HFFc6 (cell line): ENCODE results near the gene TCEAL2. TPM values are rescaled to one million over a fixed set of nuclear protein-coding genes. Genes with fewer than 3 reads are reported as not detected.

ENCODE experiments used
- DNase-seq: peaks from one replicate; pipeline ENCODE4 v3.0.0-alpha.2; 2018
- H3K27ac Mint-ChIP-seq: 2 replicates; pipeline ENCODE4 v1.8.0; 2020; ENCODE audit warnings: mild to moderate bottlenecking, mixed read lengths
- H3K27me3 Mint-ChIP-seq: 2 replicates; pipeline ENCODE4 v1.8.0; 2021; ENCODE audit warnings: mild to moderate bottlenecking, moderate library complexity, mixed read lengths; ENCODE audit not compliant: insufficient read depth
- H3K36me3 Mint-ChIP-seq: 2 replicates; pipeline ENCODE4 v1.8.0; 2021; ENCODE audit warnings: low read depth, mixed read lengths
- H3K4me1 Mint-ChIP-seq: 2 replicates; pipeline ENCODE4 v1.8.0; 2020; ENCODE audit warnings: low read depth, mixed read lengths
- H3K4me3 Mint-ChIP-seq: 2 replicates; pipeline ENCODE4 v1.8.0; 2020; ENCODE audit warnings: mild to moderate bottlenecking, moderate library complexity, mixed read lengths
- H3K9me3 Mint-ChIP-seq: 2 replicates; pipeline ENCODE4 v1.8.0; 2020; ENCODE audit warnings: mild to moderate bottlenecking, mixed read lengths
- total RNA-seq, 6 experiments: library from RNA; stranded (reverse); fragmentation: NEBNext Ultra II Directional; extraction: Animal tissue kit (Norgen Biotek cat#: 25700); gene quantifications; 2 replicates in 1 of 6; 3 replicates in 5 of 6; pipeline ENCODE4 v1.2.3, GENCODE V29; 2021
- TF ChIP-seq, protein P1 (sequence below): fragments of 200-600 bp; sonication (generic); IDR thresholded peaks from 2 replicates; pipeline ENCODE4 v1.5.0; 2021; ENCODE audit warnings: antibody characterized with exemption, mild to moderate bottlenecking

The TCEAL2 gene
- total RNA-seq, 6 experiments from 2014 or later: 0.19 TPM; not detected in 5

DNA sequence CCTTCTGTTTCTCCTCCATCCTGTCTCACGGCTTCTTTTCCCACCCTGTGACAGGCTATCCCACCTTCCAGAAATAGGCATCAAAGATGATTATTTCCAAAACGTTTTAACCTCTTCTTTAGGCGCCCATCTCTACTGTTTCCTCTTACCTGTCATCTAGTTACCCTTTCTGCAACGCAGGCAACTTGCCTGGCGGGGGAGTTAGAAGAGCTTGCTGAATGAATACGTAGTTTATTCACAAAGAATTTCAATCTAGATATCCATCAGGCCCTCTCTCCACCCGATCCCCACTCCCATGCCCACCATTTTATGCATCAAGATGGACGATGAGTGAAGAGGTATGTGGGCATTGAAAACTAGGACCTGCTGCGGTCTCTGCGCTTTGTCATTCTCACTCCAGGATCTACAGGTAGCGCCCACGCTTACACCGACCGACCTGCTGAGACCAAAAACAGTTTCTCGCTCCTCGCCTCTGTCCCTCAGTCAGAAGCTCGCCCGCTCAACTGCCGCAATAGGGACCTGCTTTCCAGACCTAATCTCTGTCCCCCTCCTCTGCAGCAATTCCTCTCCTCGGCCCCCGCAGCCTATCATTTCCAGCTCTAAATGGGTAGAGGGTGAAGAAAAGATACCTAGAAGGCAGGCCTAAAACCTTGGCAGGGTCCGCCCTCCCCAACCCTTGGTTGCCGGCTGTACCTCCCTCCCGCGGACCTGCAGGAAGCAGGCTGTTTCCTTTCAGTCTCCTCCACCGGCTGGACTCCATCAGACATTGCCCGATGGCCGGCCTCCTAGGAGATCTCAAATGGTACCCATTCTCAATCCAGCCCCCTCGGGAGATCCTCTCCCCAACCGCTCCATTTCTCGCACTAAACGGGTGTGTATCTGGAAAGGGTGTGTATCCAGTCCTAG, 29.7 kb downstream of the TCEAL2 start:
- peaks cover 7% of the 10 kb centered on the region for H3K27me3 Mint-ChIP-seq
- no peak overlapping the region for H3K27ac Mint-ChIP-seq
- TF ChIP-seq, protein P1, sequence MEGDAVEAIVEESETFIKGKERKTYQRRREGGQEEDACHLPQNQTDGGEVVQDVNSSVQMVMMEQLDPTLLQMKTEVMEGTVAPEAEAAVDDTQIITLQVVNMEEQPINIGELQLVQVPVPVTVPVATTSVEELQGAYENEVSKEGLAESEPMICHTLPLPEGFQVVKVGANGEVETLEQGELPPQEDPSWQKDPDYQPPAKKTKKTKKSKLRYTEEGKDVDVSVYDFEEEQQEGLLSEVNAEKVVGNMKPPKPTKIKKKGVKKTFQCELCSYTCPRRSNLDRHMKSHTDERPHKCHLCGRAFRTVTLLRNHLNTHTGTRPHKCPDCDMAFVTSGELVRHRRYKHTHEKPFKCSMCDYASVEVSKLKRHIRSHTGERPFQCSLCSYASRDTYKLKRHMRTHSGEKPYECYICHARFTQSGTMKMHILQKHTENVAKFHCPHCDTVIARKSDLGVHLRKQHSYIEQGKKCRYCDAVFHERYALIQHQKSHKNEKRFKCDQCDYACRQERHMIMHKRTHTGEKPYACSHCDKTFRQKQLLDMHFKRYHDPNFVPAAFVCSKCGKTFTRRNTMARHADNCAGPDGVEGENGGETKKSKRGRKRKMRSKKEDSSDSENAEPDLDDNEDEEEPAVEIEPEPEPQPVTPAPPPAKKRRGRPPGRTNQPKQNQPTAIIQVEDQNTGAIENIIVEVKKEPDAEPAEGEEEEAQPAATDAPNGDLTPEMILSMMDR: no peak
- no peaks in the 10 kb centered on the region for H3K9me3 Mint-ChIP-seq
- no peak for DNase-seq
- no peaks in the 10 kb centered on the region for H3K36me3 Mint-ChIP-seq
- peak overlapping the region; percentile 46; the same call in 1 of the 2 replicates for H3K4me3 Mint-ChIP-seq
- H3K4me1 Mint-ChIP-seq: no peaks in the 10 kb centered on the region; the same call in 1 of the 2 replicates

DNA sequence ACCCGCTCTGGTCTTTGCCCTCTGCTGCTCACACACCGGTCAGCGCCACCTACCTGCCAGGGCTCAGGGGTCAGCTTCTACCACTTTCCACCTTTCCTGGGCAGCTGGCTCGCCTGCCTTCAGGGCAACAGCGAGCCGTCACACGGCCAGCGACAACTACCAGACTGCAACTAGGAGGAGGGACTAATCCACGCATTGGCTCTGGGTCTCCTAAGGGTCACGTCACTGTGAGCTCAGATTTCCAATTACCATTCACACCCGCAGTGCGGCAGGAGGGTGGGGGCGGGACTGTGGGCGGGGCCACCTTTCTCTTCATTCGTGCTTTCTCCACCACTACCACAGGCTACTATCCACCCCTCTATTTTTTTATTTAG, 30.3 kb downstream of the TCEAL2 start, which contains the start of gene BEX5:
TSS of gene BEX5 (minus strand) at position 172 of the 374 bp plus-strand sequence. CDS start 1,712 bp downstream, outside the sequence.
- no peaks in the 10 kb centered on the region; the same call in 1 of the 2 replicates for H3K4me1 Mint-ChIP-seq
- H3K27ac Mint-ChIP-seq: no peak within 1 kb of the TSS
- H3K4me3 Mint-ChIP-seq: peak within 1 kb of the TSS; percentile 46; the same call in 1 of the 2 replicates
- H3K9me3 Mint-ChIP-seq: no peaks in the 10 kb centered on the region
- no peaks in the 10 kb centered on the region for H3K36me3 Mint-ChIP-seq
- no peak for DNase-seq
- H3K27me3 Mint-ChIP-seq: peaks cover 7% of the 10 kb centered on the region
- TF ChIP-seq, protein P1: no peak

Other genes starting within 250 kb of the TCEAL2 start
- 1 to 10 TPM in 2 of 6 experiments, under 1 TPM in 4; 0.18 to 1.8 (median 0.27) TPM for gene ZMAT1, start 193.7 kb upstream of the TCEAL2 start, total RNA-seq
- gene TCEAL6, start 16.8 kb downstream of the TCEAL2 start, total RNA-seq: not detected
- gene BEX5, start 30.3 kb downstream of the TCEAL2 start, total RNA-seq: not detected
- gene TCP11X1, start 89.6 kb downstream of the TCEAL2 start, total RNA-seq: not detected
- not detected for gene NXF2, start 121.5 kb downstream of the TCEAL2 start, total RNA-seq